Stimulated activated CD4-positive, alpha-beta T cell treated with anti-CD3 and anti-CD28 coated beads, Interleukin-2, amount 100 ng/mL, for 4 hours (primary cell): ENCODE measurements around the gene GRAMD4.
"Not testable (repeated sequence)": the region's sequence is repeated elsewhere in the genome, so short reads cannot be mapped to it uniquely, and the experiment has no call there.

Source experiments
- DNase-seq: peaks from one replicate; pipeline ENCODE4 v3.0.0-alpha.2; 2020; ENCODE audit warnings: low read depth

GRAMD4 gene

DNA sequence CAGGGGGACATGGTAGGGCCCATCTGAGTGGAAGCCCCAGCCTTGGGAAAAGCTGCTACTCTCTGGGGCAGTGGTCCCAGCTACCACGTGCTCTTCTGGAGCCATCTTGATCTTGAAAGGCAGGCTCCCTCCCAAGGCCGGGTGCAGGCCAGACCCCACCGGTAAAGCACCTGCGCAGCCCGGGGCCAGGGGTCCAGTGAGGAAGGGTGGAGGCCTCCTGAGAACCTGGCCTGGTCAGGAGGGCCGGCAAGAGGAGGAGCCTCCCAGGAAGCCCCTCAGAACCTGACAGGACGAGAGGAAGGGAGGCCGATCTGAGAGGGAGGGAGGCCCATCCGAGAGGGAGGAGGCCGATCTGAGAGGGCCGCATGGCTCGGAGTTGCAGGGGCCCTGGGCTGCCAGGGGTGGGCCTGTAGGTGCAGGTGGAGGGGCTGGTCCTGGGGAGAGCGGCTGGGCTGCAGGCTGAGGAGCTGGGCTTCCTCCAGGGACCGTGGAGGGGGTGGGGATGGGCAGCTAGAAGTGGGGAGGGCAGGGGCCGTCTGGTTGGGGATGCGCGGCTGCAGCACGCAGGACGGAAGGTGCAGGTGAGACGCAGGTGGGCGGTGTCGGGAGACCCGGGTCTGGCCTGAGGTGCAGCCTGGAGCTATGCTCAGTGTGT is 529 bp downstream of the GRAMD4 start:
- no peak for DNase-seq

GRCh38 chr22:46621243-46621930 is 1.2 kb downstream of the GRAMD4 start:
- not testable (repeated sequence) for DNase-seq

DNA sequence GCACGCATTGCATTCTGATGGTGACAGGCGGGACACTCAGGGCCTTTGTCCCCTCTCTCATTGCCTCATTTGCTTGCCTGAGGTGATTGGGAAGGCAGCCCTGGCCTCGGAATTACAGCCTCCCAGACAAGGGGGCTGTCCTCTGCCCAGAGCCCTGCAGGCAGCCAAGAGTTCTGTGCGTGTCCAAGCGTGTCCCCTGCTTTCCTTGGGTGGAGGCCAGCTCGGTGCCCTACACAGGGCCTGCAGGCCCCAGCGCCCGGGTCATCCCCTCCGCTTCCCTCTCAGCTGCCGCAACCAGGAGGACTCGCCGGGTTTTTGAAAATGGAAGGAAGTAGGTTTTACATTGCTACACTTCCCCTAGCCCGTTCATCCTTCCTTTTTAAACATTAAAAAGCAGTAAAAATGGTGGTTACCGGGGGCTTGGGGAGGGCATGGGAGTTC is 1.9 kb downstream of the GRAMD4 start:
- DNase-seq: no peak

GRCh38 chr22:46625113-46625842 is 5.1 kb downstream of the GRAMD4 start:
- no peak for DNase-seq

- no peak for DNase-seq
These were observed 5.7 kb downstream of the GRAMD4 start for GRCh38 chr22:46625843-46626349.

DNA sequence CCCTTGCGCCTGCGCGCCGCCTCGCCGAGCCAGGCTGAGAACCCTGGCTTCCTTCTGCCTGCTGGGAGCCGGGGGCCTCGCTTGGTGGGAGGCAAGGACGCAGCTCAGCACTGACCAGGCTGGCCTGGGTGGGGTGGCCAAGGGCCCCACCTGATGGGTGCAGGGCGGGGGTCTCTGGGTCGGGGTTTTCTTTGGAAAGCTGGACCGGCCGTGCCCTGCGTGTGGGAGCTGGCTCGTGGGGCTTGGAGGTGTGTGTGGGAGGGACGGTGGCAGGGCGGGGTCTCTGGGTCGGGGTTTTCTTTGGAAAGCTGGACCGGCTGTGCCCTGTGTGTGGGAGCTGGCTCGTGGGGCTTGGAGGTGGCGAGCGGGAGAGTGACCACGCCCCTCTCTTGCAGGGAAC is 6.2 kb downstream of the GRAMD4 start:
- DNase-seq: no peak

DNA sequence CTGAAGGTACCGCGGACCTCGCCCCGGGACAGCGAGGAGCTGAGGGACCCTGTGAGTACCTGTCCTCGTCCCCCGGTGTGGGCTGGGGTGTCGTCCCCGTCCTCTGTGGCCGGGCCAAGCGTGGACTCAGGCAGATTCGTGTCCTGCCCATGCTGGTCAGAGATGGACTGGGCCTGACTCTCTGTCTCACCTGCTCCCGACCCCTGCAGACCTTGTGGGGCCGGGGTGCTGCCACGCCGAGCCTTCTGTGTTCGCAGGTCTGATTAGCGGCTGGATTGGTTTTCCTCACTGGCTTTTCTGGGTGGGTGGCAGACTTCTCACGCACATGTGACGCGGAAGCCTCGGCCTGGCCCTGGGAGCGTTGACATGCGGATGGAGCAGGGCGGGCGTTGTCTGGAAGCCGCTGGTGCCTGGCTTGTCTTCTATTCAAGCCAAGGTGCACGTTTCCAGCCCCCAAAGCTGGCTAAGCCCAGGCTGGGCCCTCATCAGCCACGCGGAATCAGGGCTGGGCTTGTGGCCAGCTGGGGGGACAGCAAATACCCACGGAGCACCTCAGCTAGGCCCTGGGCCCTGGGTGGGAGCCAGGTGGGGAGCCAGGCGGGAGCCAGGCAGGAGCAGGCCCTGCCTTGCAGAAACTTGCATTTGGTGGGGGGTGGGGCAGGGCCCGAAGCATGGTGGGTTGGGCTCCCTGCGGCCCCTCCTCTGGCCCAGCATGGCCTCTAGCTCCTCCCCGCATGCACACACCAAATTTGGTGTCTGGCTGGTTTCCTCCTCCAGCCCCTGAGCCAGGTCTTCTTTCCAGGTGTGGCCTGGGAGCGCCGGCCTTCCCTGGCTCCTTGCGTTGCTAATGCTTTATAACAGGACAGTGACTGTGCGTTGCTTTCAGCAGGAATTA is 7.0 kb downstream of the GRAMD4 start:
- no peak for DNase-seq

DNA sequence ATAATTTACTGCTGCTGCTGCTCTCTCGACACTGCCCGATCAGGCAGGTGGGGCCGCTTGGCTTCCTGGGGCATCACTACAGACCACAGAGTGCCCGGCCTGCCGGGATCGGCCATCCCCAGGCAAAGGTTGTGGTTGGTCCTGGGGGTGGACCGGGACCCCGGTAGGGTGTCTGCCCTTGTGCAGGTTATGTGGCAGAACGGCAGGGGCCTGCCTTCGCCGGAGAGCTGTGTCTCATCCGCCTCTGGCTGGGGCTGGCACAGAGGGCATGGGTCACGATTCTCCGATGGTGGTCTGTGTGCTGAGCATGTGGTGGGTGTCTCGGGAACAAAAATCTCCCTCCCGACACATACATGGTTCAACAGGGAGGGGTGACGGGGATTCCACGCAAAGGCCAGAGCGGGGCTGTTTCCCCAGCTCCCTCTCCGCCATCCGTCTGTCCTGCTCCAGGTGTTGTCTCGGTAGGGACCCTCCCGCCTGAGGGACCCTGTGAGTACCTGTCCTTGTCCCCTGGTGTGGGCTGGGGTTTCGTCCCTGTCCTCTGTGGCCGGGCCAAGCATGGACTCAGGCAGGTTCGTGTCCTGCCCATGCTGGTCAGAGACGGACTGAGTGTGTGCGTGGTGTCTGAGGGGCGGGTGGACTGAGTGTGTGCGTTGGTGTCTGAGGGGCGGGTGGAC is 7.8 kb downstream of the GRAMD4 start:
- DNase-seq: no peak

DNA sequence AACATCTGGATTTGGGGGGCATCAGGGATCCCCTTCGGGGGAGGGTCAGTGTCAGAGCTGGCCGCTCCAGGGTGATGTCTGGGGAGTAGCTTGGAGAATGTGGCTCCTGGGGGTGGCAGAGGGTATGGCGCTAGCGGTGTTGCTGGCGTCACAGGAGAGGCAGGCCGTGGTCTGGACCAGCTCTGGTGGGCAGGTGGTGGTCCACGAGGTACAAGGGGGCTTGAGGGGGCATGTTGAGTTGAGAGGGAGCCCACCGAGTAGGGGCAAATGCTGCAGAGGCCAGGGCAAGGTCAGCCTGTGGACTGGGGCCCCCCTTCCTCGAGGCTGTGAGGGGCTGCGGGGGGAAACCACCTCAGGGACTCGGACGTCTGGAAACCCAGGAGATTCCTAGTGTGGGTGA is 8.6 kb downstream of the GRAMD4 start:
- DNase-seq: no peak

- DNase-seq: no peak
These were observed 9.1 kb downstream of the GRAMD4 start for GRCh38 chr22:46629291-46629690.

GRCh38 chr22:46631113-46631512 is 10.9 kb downstream of the GRAMD4 start:
- DNase-seq: no peak

DNA sequence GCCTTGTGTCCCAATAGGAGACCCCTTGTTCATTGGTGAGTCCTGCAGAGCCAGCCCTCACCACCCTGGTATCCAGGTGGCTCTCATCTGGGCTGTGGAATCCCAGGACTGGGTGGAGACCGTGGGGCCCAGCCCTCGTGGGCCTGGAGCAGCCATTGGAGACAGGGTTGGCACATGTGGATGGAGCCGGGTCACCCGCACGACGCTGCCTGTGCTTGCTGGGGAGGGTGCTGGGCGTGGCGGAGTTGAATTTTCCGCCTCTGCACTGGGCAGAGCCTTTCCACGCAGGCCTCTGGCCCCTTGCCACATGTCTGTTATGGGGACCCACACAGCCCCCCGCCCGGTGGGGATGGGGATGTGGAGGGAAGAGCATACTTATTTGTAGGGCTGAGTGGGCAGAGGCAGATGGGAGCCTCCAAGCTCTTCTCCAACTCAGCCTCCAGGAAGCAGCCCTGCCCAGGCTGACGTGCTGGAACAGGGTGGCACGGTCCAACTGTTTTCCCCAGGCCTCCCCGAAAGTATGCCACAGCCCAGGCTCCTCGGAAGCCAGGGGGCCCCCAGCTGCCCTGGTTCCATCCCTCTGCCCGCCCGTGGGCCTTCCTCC is 12.6 kb downstream of the GRAMD4 start:
- DNase-seq: no peak

DNA sequence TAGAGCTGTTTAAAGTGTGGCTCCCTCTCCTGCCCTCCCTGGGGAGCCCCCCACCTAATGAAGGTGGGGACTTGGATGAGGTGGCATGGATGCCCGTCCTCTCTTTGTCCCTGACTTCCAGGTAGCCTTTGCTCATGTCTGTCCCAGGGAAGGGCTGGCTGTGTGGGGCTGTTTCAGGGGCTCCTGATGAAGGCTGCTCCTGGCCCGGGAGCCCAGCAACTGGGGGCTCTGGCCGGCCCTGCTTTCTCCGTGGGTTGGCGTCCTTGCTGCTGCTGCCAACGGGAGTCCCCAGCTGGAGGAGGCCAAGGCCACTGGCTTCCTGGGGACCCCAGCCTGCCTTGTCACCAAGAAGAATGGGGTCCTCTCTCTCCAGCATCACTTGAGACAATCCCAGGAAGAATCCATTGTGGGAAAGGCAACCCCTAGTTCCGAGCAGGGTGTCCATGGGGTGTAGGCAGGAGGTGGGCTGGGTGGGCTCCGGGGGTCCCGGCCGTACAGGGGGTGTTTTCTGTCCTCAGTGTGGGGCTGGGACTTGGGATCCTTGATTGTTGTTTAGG is 13.2 kb downstream of the GRAMD4 start:
- DNase-seq: no peak

- no peak for DNase-seq
These were observed 14.0 kb downstream of the GRAMD4 start for GRCh38 chr22:46634011-46634699.

DNA sequence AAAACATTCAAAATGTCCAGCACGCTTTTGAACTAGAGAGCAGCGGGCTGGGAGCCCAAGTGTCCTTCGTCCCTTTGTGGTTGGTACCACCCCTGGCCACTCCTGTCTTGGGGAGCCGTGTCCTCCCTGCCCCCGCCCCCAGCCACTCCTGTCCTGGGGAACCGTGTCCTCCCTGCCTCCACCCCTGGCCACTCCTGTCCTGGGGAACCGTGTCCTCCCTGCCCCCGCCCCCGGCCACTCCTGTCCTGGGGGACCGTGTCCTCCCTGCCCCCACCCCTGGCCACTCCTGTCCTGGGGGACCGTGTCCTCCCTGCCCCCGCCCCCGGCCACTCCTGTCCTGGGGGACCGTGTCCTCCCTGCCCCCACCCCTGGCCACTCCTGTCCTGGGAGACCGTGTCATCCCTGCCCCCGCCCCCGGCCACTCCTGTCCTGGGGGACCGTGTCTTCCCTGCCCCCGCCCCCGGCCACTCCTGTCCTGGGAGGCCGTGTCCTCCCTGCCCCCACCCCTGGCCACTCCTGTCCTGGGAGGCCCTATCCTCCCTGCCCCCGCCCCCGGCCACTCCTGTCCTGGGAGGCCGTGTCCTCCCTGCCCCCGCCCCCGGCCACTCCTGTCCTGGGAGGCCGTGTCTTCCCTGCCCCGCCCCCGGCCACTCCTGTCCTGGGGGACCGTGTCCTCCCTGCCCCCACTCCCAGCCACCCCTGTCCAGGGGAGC is 14.9 kb downstream of the GRAMD4 start:
- DNase-seq: not testable (repeated sequence)

GRCh38 chr22:46635756-46636155 is 15.6 kb downstream of the GRAMD4 start:
- DNase-seq: no peak

GRCh38 chr22:46636221-46637002 is 16.2 kb downstream of the GRAMD4 start:
- DNase-seq: no peak
